Right lobe of liver (tissue), 4 donors: Measurements from ENCODE around the gene GALNT15.

Experiments used
- CTCF ChIP-seq, 4 donors: fragments of 200-600 bp in 3 of 4; fragments of 450-650 bp in 1 of 4; IDR thresholded peaks; one replicate each; pipeline versions ENCODE4 v1.5.1 to v1.8.0; 2016 to 2022; ENCODE audit warnings: antibody characterized with exemption in 4 of 4, mild to moderate bottlenecking in 2 of 4
- POLR2A ChIP-seq: fragments of 450-650 bp; IDR thresholded peaks from one replicate; pipeline ENCODE4 v1.6.1; 2017; ENCODE audit warnings: antibody characterized with exemption, mild to moderate bottlenecking
- donor health status: DM: no; HTN: no; CAD: no.
- donor health status: DM: no; HTN: no; CAD: no.
- donor health status: DM: no; HTN: yes; CAD: no.

GRCh38 chr3:16179771-16180736, 5.6 kb downstream of the GALNT15 start:
- no peak for TF ChIP-seq CTCF (IDR thresholded peaks at IDR 0.05)
- no peak for TF ChIP-seq POLR2A
